Natural killer cell (primary cell): ENCODE results near the gene C18orf63. TPM values are rescaled to one million over a fixed set of nuclear protein-coding genes. Genes with fewer than 3 reads are reported as not detected.
"Not testable (repeated sequence)": the region's sequence is repeated elsewhere in the genome, so short reads cannot be mapped to it uniquely, and the experiment has no call there.

Experiments
- ATAC-seq, 3 donors: fragments of 150-1000 bp in 2 of 3; fragments of 200-7000 bp in 1 of 3; cut with Tn5 transposase; 1 replicate in 1 of 3; 2 replicates in 2 of 3; pipeline ENCODE4 v1.10.0; 2021; ENCODE audit warnings: mild to moderate bottlenecking in 2 of 3, moderate library complexity in 2 of 3
- DNase-seq, 2 donors: peaks; one replicate each; pipeline versions ENCODE4 v3.0.0 to v3.0.0-alpha.2; 2013 to 2021; ENCODE audit warnings: mixed read lengths in 1 of 2
- H3K27ac ChIP-seq: one replicate; pipeline ENCODE4 v1.5.1; 2013; ENCODE audit warnings: mild to moderate bottlenecking, low read length
- H3K27me3 ChIP-seq: one replicate; pipeline ENCODE4 v1.6.1; 2013; ENCODE audit warnings: low read length; ENCODE audit not compliant: control insufficient read depth, insufficient read depth
- H3K36me3 ChIP-seq: one replicate; pipeline ENCODE4 v1.6.1; 2013; ENCODE audit warnings: low read length; ENCODE audit not compliant: control insufficient read depth, insufficient read depth
- H3K4me1 ChIP-seq: one replicate; pipeline ENCODE4 v1.6.1; 2013; ENCODE audit warnings: low read length; ENCODE audit not compliant: control insufficient read depth, insufficient read depth
- H3K4me3 ChIP-seq: one replicate; pipeline ENCODE4 v1.5.1; 2013; ENCODE audit warnings: low read length
- H3K9me3 ChIP-seq: one replicate; pipeline ENCODE4 v1.6.1; 2013; ENCODE audit warnings: low read length; ENCODE audit not compliant: control insufficient read depth, insufficient read depth
- H3K27ac Mint-ChIP-seq, 2 donors: one replicate each; pipeline ENCODE4 v1.8.0; 2022; ENCODE audit warnings: mild to moderate bottlenecking in 2 of 2, mixed read lengths in 2 of 2, moderate library complexity in 1 of 2
- H3K27me3 Mint-ChIP-seq, 2 donors: one replicate each; pipeline ENCODE4 v1.8.0; 2022; ENCODE audit warnings: low read depth in 2 of 2, mixed read lengths in 2 of 2
- H3K36me3 Mint-ChIP-seq: one replicate; pipeline ENCODE4 v1.8.0; 2022; ENCODE audit warnings: mixed read lengths
- H3K4me1 Mint-ChIP-seq, 2 donors: one replicate each; pipeline ENCODE4 v1.8.0; 2022; ENCODE audit warnings: mixed read lengths in 2 of 2
- H3K4me3 Mint-ChIP-seq: one replicate; pipeline ENCODE4 v1.8.0; 2022; ENCODE audit warnings: mild to moderate bottlenecking, moderate library complexity, mixed read lengths
- H3K9me3 Mint-ChIP-seq, 2 donors: one replicate each; pipeline ENCODE4 v1.8.0; 2022; ENCODE audit warnings: mixed read lengths in 2 of 2
- CTCF ChIP-seq: fragments of 200-600 bp; IDR thresholded peaks from one replicate; pipeline ENCODE4 v1.8.0; 2022; ENCODE audit warnings: antibody characterized with exemption
- WGBS: methylation state at CpG from one replicate; pipeline ENCODE4 v1.1.7; 2013; ENCODE audit warnings: missing lambda C conversion rate; ENCODE audit not compliant: insufficient coverage; 5-methylcytosine and 5-hydroxymethylcytosine counted together
- intact Hi-C: fragments of 100-400 bp; cut with micrococcal nuclease; formaldehyde crosslinking; loops from one replicate; pipeline ENCODE4 v1.14.2; 2022
- total RNA-seq, 4 donors: library from RNA; stranded (reverse); fragments of 120-200 nt in 1 of 4; gene quantifications; one replicate each; pipeline versions ENCODE4 v1.2.3 to v1.2.4, GENCODE V29; 2013 to 2022

The C18orf63 gene
- total RNA-seq, 3 donors from 2014 or later (not counting 1 experiment from before 2014, with no cell fraction given) = not detected

- DNase-seq (no peak), ATAC-seq (no peak)
- no peak for TF ChIP-seq CTCF
- H3K27me3 ChIP-seq = no peaks in the 10 kb centered on the region
- H3K4me1 Mint-ChIP-seq = no peaks in the 10 kb centered on the region
- H3K9me3 ChIP-seq = no peaks in the 10 kb centered on the region
- H3K27me3 Mint-ChIP-seq = peaks cover 8 to 19% of the 10 kb centered on the region in 2 donors
- H3K9me3 Mint-ChIP-seq = no peaks in the 10 kb centered on the region
- H3K36me3 ChIP-seq = no peaks in the 10 kb centered on the region
- WGBS = 92% methylated on average over 2 of the region's 2 CpGs
- no peak overlapping the region for H3K4me3 Mint-ChIP-seq
- no peak overlapping the region for H3K27ac ChIP-seq
- intact Hi-C loops = no loop called here
- H3K4me1 ChIP-seq = no peaks in the 10 kb centered on the region
- no peak overlapping the region for H3K27ac Mint-ChIP-seq
- no peaks in the 10 kb centered on the region for H3K36me3 Mint-ChIP-seq
- no peak overlapping the region for H3K4me3 ChIP-seq
These were observed 10.6 kb downstream of the C18orf63 start for GRCh38 chr18:74326231-74326630.

- H3K27me3 Mint-ChIP-seq = peaks cover 9 to 22% of the 10 kb centered on the region in 2 donors
- DNase-seq, H3K9me3 Mint-ChIP-seq, H3K27ac Mint-ChIP-seq, H3K4me1 Mint-ChIP-seq, intact Hi-C loops, H3K36me3 ChIP-seq, ATAC-seq, H3K4me3 Mint-ChIP-seq, H3K9me3 ChIP-seq, H3K27me3 ChIP-seq, H3K4me1 ChIP-seq, H3K4me3 ChIP-seq, H3K27ac ChIP-seq, H3K36me3 Mint-ChIP-seq: not testable (repeated sequence)
- WGBS = 93% methylated on average over 2 of the region's 3 CpGs
These were observed 11.2 kb downstream of the C18orf63 start for GRCh38 chr18:74326791-74327190.

GRCh38 chr18:74328206-74328605, 12.6 kb downstream of the C18orf63 start:
- no peak for TF ChIP-seq CTCF
- Mint-ChIP-seq H3K36me3 (no peaks in the 10 kb centered on the region), H3K4me3 (no peak overlapping the region), H3K27ac (no peak overlapping the region), H3K27me3 (peaks cover 8 to 22% of the 10 kb centered on the region in 2 donors), H3K9me3 (no peaks in the 10 kb centered on the region), H3K4me1 (no peaks in the 10 kb centered on the region)
- Histone ChIP-seq H3K4me3 (no peak overlapping the region), H3K36me3 (no peaks in the 10 kb centered on the region), H3K27ac (no peak overlapping the region), H3K27me3 (no peaks in the 10 kb centered on the region), H3K4me1 (no peaks in the 10 kb centered on the region), H3K9me3 (no peaks in the 10 kb centered on the region)
- WGBS = 100% methylated on average over 2 of the region's 2 CpGs
- DNase-seq = no peak
- ATAC-seq = no peak
- intact Hi-C loops = no loop called here

- Mint-ChIP-seq H3K36me3 (no peaks in the 10 kb centered on the region), H3K27me3 (peaks cover 8 to 18% of the 10 kb centered on the region in 2 donors), H3K27ac (no peak overlapping the region), H3K4me3 (no peak overlapping the region), H3K4me1 (no peaks in the 10 kb centered on the region), H3K9me3 (no peaks in the 10 kb centered on the region)
- no peaks in the 10 kb centered on the region for H3K4me1 ChIP-seq
- intact Hi-C loops = loop anchor here (10.0 kb wide), 1 partner anchor 1565 kb away; no protein-coding TSS in a partner anchor
- 78% methylated on average over 1 of the region's 1 CpG for WGBS
- H3K36me3 ChIP-seq = no peaks in the 10 kb centered on the region
- H3K27me3 ChIP-seq = no peaks in the 10 kb centered on the region
- H3K4me3 ChIP-seq = no peak overlapping the region
- ATAC-seq (no peak), DNase-seq (no peak)
- no peak for TF ChIP-seq CTCF
- H3K9me3 ChIP-seq = no peaks in the 10 kb centered on the region
- H3K27ac ChIP-seq = no peak overlapping the region
These were observed 14.1 kb downstream of the C18orf63 start for GRCh38 chr18:74329688-74330205.
